HFFc6 (cell line): Measurements from ENCODE around the gene CDC7. TPM values are rescaled to one million over a fixed set of nuclear protein-coding genes. Genes with fewer than 3 reads are reported as not detected.
A peak's percentile ranks its signal among the peaks of the same experiment; 100 is the strongest.

Source experiments
- DNase-seq: peaks from one replicate; pipeline ENCODE4 v3.0.0-alpha.2; 2018
- H3K27ac Mint-ChIP-seq: 2 replicates; pipeline ENCODE4 v1.8.0; 2020; ENCODE audit warnings: mild to moderate bottlenecking, mixed read lengths
- H3K27me3 Mint-ChIP-seq: 2 replicates; pipeline ENCODE4 v1.8.0; 2021; ENCODE audit warnings: mild to moderate bottlenecking, moderate library complexity, mixed read lengths; ENCODE audit not compliant: insufficient read depth
- H3K36me3 Mint-ChIP-seq: 2 replicates; pipeline ENCODE4 v1.8.0; 2021; ENCODE audit warnings: low read depth, mixed read lengths
- H3K4me1 Mint-ChIP-seq: 2 replicates; pipeline ENCODE4 v1.8.0; 2020; ENCODE audit warnings: low read depth, mixed read lengths
- H3K4me3 Mint-ChIP-seq: 2 replicates; pipeline ENCODE4 v1.8.0; 2020; ENCODE audit warnings: mild to moderate bottlenecking, moderate library complexity, mixed read lengths
- H3K9me3 Mint-ChIP-seq: 2 replicates; pipeline ENCODE4 v1.8.0; 2020; ENCODE audit warnings: mild to moderate bottlenecking, mixed read lengths
- total RNA-seq, 6 experiments: library from RNA; stranded (reverse); fragmentation: NEBNext Ultra II Directional; extraction: Animal tissue kit (Norgen Biotek cat#: 25700); gene quantifications; 2 replicates in 1 of 6; 3 replicates in 5 of 6; pipeline ENCODE4 v1.2.3, GENCODE V29; 2021
- TF ChIP-seq, protein P1 (sequence below): fragments of 200-600 bp; sonication (generic); IDR thresholded peaks from 2 replicates; pipeline ENCODE4 v1.5.0; 2021; ENCODE audit warnings: antibody characterized with exemption, mild to moderate bottlenecking

Gene CDC7
- total RNA-seq, 6 experiments from 2014 or later: 3.6 to 8.7 (median 7.5) TPM

DNA sequence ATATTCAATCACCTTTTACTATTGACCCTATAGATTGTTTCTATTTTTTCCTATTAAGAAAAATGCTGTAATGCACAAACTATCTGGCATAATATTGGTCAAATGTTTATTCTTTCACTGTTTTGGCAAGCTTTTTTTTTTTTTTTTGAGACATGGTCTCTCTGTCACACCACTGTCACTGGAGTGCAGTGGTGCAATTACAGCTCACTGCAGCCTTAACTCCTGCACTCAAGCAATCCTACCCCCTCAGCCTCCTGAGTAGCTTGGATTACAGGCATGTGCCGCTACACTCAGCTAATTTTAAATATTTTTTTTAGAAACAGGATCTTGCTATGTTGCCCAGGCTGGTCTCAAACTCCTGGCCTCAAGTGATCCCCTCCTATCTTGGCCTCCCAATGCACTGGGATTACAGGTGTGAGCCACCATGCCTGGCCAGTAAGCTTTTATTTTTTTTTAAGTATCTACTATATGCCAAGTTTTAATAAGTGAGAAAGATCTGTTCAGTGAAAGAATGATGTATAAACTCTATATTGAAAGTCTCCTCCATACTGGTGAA, 3.4 kb downstream of the CDC7 start:
- H3K4me3 Mint-ChIP-seq: no peak overlapping the region
- TF ChIP-seq, protein P1, sequence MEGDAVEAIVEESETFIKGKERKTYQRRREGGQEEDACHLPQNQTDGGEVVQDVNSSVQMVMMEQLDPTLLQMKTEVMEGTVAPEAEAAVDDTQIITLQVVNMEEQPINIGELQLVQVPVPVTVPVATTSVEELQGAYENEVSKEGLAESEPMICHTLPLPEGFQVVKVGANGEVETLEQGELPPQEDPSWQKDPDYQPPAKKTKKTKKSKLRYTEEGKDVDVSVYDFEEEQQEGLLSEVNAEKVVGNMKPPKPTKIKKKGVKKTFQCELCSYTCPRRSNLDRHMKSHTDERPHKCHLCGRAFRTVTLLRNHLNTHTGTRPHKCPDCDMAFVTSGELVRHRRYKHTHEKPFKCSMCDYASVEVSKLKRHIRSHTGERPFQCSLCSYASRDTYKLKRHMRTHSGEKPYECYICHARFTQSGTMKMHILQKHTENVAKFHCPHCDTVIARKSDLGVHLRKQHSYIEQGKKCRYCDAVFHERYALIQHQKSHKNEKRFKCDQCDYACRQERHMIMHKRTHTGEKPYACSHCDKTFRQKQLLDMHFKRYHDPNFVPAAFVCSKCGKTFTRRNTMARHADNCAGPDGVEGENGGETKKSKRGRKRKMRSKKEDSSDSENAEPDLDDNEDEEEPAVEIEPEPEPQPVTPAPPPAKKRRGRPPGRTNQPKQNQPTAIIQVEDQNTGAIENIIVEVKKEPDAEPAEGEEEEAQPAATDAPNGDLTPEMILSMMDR: no peak
- no peaks in the 10 kb centered on the region; the same call in 1 of the 2 replicates for H3K27me3 Mint-ChIP-seq
- no peak overlapping the region for H3K27ac Mint-ChIP-seq
- H3K4me1 Mint-ChIP-seq: peaks cover 44% of the 10 kb centered on the region
- DNase-seq: no peak
- H3K9me3 Mint-ChIP-seq: no peaks in the 10 kb centered on the region
- no peaks in the 10 kb centered on the region; the same call in 1 of the 2 replicates for H3K36me3 Mint-ChIP-seq

DNA sequence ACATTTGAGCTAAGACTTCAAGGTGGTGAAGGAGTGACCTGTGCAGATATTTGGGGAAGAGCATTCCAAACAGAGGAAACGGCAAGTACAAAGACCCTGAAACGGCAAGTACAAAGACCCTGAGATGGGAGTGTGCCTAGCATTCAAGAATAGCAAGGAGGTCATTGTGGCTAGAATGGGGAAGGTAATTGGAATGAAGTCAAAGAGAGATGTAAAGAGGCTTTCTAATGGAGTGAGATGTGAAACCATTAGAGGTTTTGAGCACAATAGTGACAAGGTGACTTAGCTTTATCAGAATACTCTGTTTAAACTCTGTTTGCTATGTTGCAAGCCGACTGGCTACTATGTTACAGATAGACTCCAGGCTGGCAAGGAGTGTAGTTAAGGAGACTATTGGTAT, 4.4 kb downstream of the CDC7 start:
- H3K27me3 Mint-ChIP-seq: no peaks in the 10 kb centered on the region; the same call in 1 of the 2 replicates
- H3K36me3 Mint-ChIP-seq: no peaks in the 10 kb centered on the region; the same call in 1 of the 2 replicates
- H3K4me3 Mint-ChIP-seq: no peak overlapping the region
- H3K27ac Mint-ChIP-seq: no peak overlapping the region
- no peak for DNase-seq
- TF ChIP-seq, protein P1: no peak
- H3K9me3 Mint-ChIP-seq: no peaks in the 10 kb centered on the region
- peaks cover 44% of the 10 kb centered on the region for H3K4me1 Mint-ChIP-seq

- TF ChIP-seq, protein P1: no peak
- Mint-ChIP-seq H3K4me3 (no peak overlapping the region), H3K27me3 (no peaks in the 10 kb centered on the region; the same call in 1 of the 2 replicates), H3K4me1 (peaks cover 52% of the 10 kb centered on the region), H3K27ac (no peak overlapping the region), H3K9me3 (no peaks in the 10 kb centered on the region), H3K36me3 (no peaks in the 10 kb centered on the region; the same call in 1 of the 2 replicates)
- no peak for DNase-seq
Measured at GRCh38 chr1:91506071-91506470, 5.4 kb downstream of the CDC7 start.

DNA sequence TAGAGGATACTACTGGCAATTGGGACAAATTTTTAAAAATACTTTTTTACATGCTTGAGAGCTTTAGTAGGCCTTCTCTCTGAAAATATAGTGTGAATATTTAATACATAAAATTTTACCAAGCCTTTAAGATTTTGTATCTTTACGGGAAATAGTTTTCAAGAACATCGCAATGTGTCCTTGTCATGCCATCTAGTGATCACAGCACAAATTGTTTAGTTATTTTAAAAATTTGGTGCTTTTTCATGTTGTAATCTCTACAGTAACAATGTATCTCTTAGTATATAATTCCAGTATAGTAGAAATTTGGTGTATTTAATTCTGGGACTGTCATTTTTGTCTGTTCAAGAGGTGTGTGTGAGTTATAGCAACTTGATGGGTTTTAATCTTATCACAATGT, 6.7 kb downstream of the CDC7 start:
- TF ChIP-seq, protein P1: peak; percentile 42
- Mint-ChIP-seq H3K9me3 (no peaks in the 10 kb centered on the region), H3K27ac (no peak overlapping the region), H3K4me1 (peaks cover 49% of the 10 kb centered on the region), H3K27me3 (no peaks in the 10 kb centered on the region), H3K4me3 (no peak overlapping the region), H3K36me3 (no peaks in the 10 kb centered on the region; the same call in 1 of the 2 replicates)
- DNase-seq: no peak

DNA sequence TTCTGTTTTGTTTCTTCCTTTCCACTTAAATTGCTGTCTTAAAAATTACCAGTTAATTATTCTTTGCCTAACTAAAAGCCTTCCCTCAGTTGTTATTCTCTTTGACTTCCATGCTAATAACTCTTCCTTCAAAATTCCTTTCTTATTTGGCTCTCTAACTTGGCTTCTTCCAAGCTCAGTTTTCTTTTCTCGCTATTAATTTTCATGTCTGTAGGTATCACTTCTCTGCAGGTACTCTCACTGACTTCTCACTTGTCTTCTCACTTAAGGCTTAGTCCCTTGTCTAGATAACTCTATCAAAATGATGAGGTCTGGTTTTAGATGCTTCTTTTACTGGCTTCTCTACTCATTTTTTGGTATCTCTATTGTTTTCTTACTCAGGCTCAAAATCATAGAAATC, 10.1 kb downstream of the CDC7 start:
- Mint-ChIP-seq H3K4me3 (no peak overlapping the region), H3K4me1 (peaks cover 24% of the 10 kb centered on the region), H3K36me3 (peaks cover 5% of the 10 kb centered on the region; the same call in 1 of the 2 replicates), H3K27me3 (no peaks in the 10 kb centered on the region), H3K9me3 (no peaks in the 10 kb centered on the region), H3K27ac (no peak overlapping the region; the same call in 1 of the 2 replicates)
- no peak for DNase-seq
- TF ChIP-seq, protein P1: no peak
